Fibroblast of peridontal ligament (primary cell): Measurements from ENCODE around the gene GRAMD2B.

Source experiments
- DNase-seq: peaks from one replicate; pipeline ENCODE4 v3.0.0-alpha.2; 2010; ENCODE audit errors: extremely low read depth

Gene GRAMD2B

DNA sequence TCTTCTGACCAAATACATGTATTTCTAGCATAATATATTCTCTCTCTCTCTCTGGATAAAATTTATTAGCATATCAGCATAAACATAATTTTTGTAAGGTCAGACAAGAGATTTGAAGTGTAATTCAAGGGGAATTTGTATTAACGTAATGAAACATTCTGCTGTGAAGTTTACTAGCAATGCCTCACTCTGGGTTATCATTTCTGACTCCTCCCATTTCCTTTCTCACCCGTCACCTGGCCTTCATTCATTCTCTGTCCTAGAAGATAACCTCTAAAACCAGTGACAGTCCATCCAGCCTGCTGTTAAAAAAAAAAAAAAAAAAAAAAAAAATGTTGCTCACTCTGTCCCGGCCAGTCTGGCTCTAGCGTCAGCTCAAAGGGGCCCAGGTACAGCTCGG lies 27.1 kb downstream of the GRAMD2B start:
- no peak for DNase-seq

DNA sequence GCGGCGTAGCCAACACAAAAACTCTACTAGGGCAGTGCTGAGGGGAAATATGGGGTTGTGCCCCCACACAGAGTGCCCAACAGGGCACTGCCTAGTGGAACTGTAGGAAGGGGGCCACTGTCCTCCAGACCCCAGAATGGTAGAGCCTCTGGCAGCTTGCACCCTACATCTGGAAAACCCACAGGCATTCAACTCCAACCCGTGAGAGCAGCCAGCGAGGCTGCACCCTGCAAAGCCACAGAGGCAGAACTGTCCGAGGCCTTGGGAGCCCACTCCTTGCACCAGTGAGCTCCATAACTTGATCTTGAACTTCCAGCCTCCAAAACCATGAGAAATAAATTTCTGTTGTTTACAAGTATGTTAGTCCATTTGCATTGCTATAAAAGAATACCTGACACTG lies 27.7 kb downstream of the GRAMD2B start:
- no peak for DNase-seq

DNA sequence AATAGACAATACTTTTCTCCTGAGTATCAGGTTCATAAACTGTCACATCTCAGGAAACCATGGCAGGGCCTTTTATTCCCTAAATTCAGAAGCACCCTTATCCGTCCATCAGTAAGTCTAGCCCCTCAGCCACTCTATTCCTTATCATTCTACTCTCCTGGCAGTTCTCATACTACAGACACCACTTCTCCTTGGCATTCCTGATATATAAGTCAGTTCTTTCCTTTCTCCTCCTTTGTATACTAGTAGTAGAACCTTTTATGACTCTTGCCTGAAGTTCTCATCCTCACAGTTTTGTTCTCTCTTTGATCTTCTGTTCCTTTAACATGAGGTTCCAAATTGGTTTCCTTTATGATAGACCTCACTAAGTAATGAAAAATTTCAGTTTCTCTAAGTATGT lies 29.3 kb downstream of the GRAMD2B start:
- no peak for DNase-seq

DNA sequence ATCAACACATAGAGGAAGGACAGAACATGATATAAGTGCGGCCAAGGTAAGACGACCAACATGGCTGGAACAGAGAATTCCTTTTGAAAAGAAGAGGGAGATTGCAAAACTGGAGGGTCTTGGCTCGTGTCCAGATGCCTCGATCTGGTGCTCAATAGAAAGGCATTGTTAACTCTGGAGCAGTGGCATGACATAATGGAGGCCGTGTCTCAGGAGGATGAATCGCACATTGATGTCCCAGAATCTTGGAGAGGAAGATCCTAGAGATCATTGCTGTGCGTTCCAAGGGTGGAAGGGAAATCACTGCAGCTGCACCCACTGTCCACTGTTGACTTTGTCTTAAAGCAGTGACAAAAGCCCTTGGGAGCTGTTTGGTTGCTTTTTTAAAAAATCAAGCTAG lies 30.9 kb downstream of the GRAMD2B start:
- DNase-seq, result no peak

DNA sequence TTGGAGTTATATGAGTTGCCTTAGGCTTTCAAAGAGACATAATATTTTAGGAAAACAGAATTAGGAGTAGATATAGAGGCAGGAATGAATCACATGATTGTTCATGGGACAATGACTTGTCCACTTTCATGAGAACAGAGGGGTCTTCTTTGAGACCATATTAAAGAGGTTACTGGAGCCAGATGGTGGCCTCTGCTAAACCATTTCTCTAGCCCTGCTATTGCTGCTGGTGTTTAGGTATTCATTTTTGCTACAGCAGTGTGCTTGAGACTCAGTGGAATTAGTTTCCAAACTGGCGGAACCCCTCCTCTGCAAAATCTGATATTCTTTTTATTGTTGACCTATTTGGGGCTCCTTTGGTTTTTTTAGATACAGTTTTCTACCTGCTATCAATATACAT lies 31.3 kb downstream of the GRAMD2B start:
- DNase-seq, result no peak

DNA sequence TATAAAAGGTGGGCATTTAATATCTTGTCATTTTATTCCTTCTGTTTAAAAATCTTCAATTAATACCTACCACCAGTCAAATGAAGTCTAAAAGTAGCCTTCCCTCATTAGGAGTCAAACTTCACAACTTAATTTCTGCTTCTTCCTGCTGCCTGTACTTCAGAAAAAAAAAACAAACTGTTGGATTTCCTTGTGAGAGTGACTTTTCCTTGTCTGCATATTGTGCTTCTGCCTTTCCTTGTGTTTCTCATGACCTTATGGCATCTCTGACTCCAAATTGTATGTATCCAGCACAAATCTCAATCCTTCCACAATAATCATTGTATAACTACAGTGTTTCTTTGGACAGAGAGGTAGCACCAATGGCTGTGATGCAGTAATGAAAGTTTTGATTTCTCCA lies 32.1 kb downstream of the GRAMD2B start:
- DNase-seq, result no peak

DNA sequence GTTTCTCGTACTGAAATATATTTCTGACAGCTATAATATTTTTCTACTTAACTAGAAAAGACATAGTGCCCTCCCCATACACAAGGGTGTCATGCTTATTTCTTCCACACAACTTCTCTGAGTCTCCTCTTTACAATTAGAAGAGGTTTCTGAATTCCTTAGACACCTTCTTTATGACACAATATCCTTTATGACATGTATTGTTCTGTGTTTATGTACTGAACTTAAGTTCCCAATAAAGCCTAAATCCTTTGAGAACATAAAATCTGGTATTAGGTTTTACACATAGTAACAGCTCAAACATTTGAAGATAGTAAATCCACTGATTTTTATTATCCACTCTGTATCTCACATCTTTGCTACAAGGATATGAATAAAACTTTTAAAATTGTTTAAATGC lies 32.5 kb downstream of the GRAMD2B start:
- no peak for DNase-seq

DNA sequence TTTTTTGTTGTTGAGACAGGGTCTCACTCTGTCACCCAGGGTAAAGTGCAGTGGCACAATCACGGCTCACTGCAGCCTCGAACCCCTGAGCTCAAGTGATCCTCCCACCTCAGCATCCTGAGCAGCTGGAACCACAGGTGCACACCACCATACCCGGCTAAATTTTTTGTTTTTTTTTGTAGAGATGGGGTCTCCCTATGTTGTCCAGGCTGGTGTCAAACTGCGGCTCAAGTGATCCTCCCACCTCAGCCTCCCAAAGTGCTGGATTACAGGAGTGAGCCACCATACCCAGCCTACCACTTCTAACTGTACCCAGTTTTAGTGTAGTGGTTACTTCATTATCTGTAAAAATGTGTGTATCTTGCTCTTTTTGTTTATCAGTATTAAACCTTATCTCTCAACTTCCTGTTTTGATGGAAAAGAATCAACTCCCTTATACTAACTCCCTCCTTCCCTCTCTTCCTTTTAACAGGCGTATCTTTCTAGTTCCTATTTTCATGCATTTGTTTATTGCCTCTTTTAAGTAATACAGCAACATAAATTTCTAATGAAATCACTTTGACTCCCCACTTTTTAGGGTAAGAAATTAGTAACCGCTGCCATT lies 33.1 kb downstream of the GRAMD2B start:
- no peak for DNase-seq

DNA sequence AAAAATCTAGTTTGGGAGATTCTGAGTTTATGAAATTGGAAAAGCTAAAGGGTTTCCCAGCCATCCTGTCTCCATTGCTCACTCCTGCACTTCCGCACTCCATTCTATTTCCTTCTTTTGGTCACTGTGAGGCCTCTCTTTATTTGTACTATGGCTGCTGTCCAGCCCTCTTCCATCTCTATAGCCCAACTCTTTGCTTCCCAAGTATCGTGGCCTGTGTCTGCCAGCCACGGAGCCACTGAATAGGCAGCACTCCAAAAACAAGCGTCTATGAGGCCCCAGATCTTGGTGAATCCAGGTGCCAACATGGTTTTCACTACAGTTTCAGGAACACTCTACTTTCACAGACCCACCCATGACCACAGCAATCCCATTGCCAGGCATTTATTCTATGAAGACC lies 37.2 kb downstream of the GRAMD2B start:
- no peak for DNase-seq

DNA sequence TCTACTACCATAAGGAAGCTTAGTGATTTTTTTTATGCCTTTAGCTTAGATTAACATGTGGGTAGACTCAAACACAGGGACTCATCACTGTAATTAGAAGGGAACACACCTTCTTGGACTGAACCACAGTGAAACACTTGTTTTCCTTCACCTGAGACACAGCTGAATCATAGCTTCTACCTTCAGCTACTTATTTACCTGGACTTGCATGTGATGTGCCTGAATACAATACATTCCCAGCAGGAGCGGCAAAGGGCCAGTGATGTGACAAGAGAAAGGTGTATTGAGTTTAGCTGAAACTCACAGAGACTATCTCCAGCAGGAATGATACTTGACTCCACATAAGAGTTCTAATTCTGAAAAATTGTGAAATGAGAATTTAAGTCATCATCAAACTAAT lies 37.8 kb downstream of the GRAMD2B start:
- DNase-seq, result no peak

DNA sequence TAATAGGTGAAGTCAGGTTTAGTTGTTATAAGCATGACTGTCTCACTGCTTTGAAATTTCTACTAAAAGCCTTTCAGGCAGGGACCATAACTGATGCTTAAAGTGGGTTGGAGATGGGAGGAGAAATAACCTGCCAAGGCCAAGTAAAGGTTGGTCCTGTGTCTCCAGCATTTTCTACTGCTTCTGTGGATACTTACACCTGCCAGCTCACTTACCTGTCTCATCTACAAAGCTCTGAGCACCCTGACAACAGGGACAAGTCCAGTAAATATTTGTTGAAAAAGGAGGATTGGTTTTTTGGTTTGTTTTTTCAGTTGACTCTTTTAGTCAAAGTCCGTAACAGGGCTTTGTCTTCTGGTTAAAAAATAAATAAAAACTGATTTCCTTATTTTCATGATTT lies 38.6 kb downstream of the GRAMD2B start:
- no peak for DNase-seq

DNA sequence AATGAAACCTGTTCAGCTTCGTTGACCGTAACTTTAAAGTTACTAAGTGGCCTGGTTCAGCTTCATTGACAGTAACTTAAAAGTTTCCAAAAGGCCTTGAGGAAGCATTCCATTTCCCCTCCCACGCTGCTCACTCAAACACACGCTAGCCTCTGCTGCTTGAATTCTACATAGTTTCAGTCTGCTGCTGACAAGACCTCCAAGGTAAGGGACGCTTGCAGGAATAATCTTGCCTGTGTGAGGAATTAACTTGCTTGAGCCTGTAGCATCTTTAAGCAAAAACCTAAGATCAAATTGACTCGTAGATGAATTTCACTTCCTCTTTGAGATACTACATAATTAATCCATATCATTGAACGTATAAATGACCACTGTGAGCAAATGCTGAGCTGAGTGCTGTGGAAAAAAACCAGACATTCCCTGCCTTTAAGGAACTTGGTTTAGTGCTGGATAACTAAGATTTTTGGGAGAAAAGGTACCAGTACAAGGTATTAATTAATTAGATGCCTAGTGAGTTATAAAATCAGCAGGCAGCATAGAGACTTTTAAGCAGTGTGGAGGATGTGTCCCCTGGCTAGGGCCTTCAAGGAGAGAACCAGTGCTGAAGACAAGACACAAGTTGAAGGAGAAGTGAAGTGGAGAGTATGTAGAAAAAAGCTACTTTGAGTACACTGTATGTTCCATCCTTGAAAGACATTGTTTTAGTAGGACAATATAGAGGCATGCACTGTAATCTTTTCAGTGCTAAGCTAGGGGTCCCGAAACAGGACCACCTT lies 39.2 kb downstream of the GRAMD2B start:
- DNase-seq, result peak; percentile 42

DNA sequence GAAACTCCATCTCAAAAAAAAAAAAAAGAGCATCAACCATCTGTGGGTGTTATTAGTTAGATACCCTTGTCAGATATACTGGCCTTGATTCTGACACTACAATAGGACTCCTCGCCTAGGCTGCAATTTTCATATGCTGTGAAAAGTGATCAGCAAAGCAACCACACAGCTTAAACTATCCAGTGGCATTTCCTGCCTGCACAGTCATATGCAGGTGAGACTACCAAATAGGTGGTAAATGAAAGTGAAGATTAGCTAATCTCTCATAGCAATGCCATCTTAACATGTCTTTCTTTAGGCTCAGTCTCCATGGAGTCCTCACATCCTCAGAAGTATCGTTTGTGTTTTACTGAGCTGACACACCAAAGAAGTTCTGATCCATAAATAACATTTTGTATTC lies 40.8 kb downstream of the GRAMD2B start:
- no peak for DNase-seq

DNA sequence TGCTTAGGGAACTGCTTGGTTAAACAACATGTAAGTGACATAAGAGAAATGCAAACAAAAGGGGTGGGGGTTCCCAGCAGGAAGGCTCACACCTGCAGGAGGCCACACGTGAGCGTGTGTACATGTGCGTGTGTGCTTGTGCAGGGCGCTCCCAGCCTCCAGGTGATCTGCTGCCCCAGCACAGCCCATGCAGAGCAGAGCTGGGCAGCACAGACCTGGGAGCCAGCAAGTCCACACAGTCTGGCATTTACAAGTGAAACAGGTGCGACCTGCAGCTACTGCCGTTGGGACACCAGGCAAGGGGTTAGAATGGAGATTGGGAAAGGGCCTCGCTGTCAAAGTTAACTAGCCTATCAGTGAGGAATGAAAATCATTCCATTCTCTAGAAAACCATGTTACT lies 41.8 kb downstream of the GRAMD2B start:
- DNase-seq, result no peak

DNA sequence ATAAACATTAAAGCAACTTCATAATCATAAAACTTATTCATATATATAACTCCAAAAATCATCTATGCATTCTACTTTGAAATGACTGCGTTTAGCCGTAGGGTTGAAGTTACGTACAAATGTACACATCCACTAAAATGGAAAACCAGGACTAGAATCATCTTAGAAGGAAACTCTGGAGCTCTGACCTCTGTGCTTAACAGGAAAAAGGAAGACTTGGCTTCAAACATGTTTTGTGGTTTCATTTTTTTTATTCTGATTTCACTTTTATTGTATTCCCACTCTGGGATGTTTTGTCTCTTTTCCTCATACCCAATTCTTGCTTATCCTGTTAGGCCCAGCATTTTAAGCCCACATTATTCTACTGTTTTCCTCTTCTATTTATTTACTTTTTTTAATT lies 44.9 kb downstream of the GRAMD2B start:
- DNase-seq, result peak; percentile 33

DNA sequence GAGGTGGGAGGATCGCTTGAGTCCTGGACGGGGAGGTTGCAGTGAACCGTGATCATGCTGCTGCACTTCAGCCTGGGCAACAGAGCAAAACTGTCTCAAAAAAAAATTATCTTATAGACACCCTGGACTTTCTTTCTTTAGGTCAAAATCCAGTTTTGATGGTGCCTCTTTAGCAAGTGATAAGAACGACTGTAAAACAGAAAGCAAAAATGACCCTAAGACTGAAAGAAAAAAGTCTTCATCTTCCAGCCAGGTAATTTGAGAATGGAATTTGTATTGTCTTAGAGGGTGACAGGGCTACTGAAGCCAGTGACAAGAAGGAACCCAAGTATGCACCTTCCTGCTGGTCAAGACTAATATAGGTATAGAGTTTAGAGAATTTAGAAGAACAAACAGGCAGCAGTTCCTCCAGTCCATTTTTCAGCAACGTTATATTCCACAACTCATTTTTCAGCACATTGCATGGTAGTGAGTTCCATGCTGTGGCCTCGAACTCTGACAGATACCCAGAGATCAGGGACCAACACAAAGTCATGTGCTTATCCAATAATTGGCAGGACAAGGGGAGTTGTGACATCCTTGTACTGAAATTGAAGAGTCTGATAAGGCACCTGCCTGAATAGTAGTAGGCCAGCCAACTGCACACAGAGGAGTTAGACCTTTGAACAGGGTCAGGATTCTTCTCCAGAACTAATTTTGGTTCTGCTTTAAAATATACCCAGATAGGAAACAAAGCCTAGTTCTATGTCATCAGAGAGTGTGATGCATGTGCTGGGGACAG lies 46.5 kb downstream of the GRAMD2B start:
- DNase-seq, result no peak

DNA sequence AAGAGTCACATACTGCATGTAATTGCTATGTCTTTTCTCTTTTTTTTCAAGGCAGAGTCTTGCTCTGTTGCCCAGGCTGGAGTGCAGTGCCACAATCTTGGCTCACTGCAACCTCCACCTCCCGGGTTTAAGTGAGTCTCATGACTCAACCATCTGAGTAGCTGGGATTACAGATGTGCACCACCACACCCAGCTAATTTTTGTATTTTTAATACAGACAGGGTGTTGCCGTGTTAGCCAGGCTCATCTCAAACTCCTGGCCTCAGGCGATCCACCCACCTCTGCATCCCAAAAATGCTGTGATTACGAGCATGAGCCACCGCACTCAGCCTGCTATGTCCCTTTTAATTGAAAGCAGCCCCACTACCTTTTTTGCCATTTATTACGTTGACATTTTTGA lies 47.3 kb downstream of the GRAMD2B start:
- DNase-seq, result peak; percentile 21

DNA sequence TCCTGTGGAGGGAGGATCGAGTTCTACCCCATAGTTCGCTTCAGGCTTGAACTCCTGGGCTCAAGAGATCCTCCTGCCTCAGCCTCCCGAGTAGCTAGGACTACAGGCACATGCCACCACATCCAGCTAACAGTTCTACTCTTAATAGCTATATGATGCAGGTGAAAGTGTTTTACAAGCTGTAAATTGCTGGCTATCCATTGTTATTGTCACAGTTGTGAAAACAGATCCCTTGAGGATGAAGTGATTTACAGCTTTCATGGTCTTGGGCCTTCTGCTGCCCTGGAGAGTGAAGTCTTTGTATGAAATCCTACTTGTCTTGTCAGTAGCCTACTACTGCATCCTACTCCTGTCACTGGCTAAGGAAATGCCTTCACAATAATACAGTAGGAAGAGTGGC lies 48.0 kb downstream of the GRAMD2B start:
- no peak for DNase-seq

DNA sequence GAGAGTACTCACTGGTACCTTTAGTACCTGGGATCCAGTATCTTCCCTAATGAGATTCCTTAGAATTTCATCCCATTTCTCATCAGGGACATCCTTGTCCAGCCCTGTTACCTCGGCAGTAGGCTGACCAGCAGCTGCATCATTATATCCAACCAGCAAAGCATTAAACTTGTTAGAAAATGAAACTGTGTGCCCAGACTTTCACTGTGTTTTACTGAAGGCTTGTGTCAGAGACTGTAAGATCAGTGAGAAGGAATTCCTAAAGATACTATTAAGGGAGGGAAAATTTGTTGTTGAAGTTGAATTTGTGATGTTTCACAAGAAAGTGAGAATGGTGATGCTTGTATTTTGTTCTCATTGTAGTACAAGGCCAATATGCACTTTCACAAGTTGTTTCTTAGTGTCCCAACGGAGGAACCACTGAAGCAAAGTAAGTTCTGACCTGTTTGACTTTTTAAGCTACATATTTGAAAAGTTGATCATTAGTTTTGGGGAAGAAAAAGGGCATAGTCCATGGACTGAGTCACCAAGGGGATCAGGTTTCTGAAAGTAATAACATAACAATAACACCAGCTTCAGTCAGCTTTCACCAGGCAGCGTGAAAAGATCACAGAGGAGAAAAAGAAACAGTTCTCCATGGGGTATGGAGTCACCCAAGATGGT lies 48.8 kb downstream of the GRAMD2B start:
- DNase-seq, result peak; percentile 91

DNA sequence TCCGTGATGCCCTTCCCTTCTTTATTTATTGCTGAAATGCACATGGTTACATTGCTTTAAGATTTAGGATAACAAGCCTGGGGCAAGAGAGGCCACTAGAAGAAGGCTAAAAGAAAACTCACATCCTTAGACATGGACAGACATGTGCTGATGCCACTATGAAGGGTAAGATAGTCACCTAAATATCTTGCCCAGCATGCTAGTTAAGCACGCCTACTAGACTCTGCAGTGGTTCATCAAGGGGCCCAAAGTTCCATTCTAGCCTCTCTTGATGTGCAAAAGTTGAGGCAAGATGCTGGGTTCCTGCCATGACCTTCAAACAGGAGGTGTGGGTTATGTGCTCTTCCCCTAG lies 49.3 kb downstream of the GRAMD2B start:
- no peak for DNase-seq

DNA sequence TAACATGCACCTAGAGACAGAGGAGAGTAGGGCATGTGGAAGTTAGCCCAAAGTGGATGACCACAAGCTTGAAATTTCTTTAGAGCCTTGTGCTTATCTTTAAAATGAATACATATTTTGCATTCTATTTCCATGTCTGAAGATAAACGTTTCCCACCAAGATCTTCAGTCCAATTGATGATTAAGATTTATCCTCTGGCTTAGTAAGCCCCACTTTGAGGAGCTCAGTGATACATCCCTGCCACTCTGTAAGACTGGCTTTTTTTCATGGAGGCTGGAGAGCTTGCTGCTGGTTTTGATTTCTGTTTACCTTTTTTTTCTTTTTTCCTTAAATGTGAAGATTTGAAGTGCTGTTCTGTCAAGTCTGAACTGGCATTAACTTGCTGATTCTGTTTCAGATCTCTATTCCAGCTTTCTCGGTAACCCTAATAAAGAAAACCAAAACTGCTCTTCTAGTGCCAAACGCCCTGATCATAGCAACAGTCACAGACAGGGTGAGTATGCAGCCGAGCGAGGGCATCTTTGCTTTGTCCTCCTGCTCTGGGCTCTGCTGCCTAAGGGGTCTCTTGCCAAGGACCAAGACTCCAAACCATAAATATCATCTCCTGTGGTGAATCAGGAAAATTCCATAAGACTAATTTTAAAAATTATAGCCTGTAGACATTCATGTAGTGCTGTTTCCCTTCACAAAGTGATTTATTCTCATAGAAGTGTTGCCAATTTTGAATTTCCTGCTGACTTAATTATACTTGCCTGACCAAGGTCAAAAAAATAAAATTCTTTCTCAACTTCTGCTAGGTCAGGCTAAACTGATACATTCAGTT lies 54.3 kb downstream of the GRAMD2B start:
- peak; percentile 27 for DNase-seq

DNA sequence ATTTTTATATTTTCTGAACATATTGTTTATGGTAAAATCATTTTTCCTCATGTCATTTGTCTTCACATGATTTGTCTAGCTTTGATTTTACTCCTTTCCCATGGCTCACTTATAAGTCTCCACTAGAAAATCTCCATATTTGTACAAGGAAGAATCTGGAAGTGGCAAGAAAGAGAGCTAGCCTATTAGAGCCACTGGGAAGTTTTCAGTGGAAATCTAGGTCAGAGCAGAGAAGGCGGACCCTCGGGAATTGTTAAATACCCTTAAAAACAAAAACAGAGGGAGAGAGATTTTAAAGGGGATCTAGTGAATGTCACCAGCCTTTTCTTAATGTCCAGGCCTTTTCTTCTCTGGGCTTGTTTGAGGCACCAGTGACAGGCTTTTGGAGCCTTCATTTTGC lies 56.6 kb downstream of the GRAMD2B start:
- no peak for DNase-seq
